ENCODE results near the gene TMEM39B.
"Not testable (repeated sequence)": the region's sequence is repeated elsewhere in the genome, so short reads cannot be mapped to it uniquely, and the experiment has no call there.

TMEM39B gene

DNA sequence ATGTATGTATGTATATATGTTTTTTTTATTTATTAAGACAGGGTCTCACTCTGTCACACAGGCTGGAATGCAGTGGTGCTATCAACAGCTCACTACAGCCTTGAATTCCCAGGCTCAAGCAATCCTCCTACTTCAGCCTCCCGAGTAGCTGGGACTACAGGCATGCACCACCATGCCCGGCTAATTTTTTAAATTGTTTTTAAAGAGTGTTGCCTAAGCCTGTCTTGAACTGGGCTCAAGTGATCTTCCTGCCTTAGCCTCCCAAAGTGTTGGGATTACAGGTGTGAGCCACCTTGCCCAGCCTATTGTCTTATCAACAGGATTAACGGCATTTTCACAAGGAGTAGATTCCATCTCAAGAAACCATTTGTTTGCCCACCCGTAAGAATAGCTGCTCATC is 40.7 kb downstream of the TMEM39B start:
- DNase-seq, result not testable (repeated sequence)

DNA sequence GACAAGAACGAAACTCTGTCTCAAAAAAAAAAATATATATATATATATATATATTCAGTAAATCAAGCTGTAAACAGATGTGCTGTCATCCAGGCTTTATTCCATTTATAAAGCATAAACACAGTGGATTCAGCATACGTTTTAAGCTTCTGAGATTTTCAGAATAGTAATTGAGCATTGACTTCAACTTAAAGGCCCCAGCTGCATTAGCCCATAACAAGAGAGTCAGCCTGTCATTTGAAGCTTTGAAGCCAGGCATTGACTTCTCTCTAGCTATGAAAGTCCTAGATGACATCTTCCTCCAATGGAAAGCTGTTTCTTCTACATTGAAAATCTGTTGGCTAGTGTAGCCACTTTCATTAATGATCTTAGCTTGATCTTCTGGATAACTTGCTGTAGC is 41.7 kb downstream of the TMEM39B start:
- DNase-seq, result no peak

DNA sequence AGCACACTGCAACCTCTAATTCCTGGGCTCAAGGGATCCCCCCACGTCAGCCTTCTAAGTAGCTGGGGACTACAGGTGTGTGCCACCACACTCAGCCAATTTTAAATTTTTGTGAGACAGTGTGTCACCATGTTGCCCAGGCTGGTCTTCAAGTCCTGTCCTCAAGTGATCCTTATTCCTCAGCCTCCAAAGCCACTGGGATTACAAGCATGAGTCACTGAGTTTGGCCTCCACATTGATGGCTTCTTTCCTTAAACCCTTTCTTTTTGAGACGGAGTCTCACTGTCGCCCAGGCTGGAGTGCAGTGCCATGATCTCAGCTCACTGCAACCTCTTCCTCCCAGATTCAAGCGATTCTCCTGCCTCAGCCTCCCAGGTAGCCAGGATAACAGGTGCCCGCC is 42.8 kb downstream of the TMEM39B start:
- no peak for DNase-seq

DNA sequence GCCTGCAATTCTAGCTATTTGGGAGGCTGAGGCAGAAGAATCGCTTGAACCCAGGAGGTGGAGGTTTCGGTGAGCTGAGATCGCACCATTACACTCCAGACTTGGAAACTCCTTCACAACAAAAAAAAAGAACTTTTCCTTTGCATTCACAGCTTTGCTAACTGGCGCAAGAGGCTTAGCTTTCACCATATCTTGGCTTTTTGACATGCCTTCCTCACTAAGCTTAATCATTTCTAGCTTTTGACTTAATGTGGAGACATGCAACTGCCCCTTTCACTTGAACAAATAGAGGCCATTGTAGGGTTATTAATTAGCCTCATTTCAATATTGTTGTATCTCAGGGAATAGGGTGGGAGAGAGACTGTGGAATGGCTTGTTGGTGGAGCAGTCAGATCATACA is 43.8 kb downstream of the TMEM39B start:
- no peak for DNase-seq

DNA sequence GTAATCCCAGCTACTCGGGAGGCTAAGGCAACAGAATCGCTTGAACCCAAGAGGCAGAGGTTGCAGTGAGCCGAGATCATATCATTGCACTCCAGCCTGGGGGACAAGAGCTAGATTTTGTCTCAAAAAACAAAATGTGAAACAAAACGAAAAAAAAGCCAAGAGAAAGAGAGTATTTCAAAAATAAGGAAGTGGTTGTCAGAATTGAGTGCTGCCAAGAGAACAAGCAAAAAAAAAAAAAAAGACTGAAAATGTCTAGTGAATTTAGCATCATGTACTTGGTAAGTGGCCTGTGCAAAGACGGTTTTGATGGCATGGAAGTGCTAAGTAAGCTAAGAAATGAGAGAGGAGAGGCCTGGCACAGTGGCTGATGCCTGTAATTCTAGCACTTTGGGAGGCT is 49.4 kb downstream of the TMEM39B start:
- DNase-seq, result no peak

DNA sequence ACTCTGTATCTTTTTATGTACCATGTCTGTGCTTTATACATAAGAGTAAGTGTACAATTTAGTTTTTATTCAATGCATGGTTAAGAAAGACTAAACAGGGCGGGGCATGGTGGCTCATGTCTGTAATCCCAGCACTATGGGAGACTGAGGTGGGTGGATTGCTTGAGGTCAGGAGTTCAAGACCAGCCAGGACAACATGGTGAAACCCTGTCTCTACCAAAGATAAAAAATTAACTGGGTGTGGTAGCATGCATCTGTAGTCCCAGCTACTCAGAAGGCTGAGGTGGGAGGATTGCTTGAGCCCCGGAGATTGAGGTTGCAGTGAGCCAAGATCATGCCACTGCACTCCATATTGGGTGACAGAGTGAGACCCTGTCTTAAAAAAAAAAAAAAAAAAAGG is 50.6 kb downstream of the TMEM39B start:
- DNase-seq, result not testable (repeated sequence)

DNA sequence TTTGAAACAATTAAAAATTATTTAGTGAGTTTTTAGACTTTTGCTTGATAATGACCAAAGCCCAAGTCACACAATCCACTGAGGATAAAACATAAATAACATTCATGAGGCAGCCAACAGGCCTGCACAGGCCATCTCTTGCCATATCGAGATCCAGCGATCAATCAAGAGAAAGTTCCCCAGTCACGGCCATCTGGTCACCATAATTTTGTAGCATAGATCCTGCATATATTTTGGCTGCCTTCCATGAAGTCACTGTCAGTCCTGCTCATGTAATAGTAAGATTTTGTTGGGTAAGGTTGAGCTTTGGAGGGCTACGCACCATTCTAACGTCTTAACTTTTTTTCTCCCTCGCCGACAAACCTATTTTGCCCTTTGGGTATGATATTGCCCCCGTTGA is 52.6 kb downstream of the TMEM39B start:
- no peak for DNase-seq

DNA sequence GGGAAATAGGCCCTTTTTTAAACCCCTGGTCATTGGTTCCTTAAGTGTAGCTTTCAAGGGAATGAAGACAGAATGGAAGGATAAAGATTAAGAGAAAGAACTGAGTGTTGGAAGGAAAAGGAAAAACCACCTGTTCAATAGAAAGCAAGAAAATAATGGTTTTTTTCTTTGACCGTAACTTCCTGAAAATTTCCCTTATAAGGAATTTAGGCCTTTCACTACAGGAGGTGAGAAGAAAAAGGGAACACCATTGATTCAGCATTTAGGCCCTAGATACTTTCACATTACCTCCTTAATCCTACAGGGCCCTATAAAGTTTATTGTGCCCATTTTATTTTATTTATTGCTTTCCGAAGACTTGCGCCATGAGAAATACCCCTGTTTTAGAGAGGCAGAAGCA is 54.0 kb downstream of the TMEM39B start:
- DNase-seq, result no peak

DNA sequence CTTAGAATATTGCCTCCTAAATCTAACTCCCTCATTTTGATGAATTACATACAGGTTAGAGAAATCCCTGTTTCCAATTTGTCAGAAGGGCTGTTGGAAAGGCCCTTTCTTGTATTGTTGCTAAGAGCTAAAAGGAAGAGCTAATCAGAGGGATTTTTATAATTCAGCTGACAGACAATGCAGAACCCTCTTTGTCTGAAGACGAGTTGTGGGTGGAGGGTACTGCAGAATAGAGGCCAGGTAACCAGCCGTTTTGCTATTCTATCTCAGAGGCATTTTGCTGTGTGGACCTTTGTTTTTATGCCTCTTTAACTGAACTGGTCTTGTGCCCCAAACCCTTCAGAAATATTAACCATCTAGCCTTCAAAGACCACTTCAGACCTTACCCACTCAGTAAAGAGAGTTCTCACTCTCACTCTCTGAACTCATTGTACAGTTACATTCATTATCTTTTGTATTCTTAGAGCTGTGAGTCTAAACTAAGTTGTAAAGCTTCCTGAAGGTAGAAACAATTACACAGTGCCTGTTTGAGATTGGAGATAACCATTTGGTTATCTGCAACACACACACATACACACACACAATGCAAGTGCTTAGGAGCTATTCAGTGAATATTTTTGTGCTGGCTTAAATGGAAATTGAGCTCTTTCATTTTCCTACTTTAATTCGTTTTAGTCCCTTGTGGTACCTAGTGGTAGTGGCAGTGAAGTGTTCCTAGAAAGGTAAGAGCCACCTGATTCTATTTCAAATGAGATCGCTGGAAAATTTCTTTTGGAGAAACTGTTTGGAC is 54.9 kb downstream of the TMEM39B start:
- no peak for DNase-seq

DNA sequence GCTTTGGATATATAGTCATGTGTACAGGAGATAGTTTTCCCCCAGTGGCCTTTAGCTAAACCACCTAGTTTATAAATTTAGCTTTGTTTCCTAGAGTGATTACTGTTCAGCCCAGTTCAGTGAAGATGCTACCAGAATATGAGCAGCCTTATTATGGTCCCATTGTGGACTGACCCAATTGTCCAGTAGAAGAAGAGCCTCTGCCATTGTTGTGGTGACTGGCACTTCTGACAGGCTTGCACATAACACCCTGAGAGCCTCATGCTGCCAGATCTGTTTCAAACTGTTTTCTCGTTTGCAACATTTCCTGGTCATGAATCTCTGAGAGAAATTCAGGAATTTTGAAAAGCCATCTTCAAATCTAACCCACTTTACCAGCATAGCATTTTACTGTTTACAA is 55.7 kb downstream of the TMEM39B start:
- DNase-seq, result no peak

DNA sequence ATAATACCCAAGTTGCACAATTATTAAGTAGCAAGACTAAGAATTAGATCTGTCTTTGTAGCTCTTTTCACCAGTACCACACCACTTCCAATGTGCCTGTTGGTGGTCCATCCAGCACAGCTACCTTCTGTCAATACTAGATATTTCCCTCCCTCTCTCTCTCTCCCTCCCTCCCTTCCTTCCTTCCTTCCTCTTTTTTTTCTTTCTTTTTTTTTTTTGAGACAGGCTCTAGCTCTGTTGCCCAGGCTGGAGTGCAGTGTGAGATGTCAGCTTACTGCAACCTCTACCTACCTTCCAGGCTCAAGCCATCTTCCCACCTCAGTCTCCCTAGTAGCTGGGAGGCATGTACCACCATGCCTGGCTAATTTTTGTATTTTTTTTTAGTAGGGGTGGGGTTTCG is 56.2 kb downstream of the TMEM39B start:
- no peak for DNase-seq

DNA sequence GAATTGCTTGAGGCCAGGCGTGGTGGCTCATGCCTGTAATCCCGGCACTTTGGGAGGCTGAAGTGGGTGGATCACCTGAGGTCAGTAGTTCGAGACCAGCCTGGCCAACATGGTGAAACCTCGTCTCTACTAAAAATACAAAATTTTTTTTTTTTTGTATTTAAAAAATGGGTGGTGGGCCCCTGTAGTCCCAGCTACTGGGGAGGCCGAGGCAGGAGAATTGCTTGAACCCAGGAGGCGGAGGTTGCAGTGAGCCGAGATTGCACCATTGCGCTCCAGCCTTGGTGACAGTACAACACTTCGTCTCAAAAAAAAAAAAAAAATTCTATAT is 61.2 kb downstream of the TMEM39B start:
- not testable (repeated sequence) for DNase-seq

DNA sequence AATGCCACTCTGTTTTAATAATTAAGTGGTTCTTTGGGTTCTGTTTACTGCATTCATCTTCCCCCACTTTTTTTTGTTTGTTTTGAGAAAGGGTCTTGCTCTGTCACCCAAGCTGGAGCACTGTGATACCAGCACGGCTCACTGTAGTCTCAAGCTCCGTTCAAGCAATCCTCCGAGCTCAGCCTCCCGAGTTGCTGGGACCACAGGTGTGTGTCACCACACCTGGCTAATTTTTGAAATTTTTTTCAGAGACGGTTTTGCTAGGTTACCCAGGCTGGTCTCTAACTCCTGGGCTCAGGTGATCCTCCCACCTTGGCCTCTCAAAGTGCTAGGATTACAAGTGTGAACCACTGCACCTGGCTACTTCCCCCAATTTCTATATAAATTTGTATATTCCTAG is 64.4 kb downstream of the TMEM39B start:
- DNase-seq, result no peak

DNA sequence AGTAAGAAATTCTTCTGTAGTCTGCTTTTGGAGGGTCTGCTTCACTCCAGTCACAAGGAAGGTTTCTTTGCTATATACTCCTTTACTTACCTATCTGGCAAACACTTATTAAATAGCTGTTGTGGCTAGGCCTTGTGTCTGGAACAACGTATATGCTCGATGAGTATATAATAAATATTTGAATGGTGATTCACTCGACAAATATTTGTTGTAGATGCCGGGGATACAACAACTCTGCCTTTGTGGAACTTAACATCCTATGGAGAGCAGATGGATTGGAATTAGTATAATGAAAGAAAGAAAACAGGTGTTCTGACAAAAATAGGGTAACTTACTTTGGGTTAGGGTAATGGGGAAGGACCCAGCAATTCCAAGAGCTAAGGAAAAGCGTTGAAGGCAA is 66.2 kb downstream of the TMEM39B start:
- DNase-seq, result no peak

DNA sequence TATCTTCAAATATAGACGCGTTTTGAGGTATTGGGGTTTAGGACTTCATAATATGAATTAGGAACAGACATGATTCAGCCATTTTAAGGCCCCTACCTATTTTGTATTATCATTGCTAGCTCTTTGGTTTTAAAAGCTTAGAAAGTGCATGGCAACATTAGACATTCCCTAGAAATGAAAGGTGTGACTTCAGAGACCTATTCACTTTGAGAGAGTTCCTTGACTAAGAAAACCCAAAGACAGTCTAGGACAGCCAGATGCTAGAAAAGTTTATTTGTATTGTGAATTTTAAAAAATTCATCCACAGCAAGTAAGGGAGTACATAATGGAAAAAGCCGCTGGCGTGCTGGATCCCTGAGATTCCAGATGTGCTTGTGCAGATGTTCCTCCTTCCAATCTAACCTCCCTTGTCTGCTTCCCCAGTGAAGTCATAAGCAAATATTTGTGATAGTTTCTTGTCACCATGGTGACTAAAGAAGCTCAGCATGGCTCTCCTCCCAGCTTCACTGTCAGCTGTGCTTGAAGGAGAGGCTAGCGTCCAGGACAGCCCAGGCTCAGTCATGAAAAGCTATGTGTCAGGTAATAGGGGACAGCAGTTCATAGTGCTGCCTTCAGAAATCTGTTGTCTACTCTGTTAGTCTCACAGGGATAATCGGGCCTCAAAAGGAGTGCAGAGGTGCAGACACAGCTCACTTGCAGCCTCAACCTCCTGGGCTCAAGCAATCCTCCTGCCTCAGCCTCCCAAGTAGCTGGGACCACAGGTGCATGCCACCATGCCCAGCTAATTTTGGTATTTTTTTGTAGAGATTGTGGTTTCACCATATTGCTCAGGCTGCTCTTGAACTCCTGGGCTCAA is 69.9 kb downstream of the TMEM39B start:
- no peak for DNase-seq

DNA sequence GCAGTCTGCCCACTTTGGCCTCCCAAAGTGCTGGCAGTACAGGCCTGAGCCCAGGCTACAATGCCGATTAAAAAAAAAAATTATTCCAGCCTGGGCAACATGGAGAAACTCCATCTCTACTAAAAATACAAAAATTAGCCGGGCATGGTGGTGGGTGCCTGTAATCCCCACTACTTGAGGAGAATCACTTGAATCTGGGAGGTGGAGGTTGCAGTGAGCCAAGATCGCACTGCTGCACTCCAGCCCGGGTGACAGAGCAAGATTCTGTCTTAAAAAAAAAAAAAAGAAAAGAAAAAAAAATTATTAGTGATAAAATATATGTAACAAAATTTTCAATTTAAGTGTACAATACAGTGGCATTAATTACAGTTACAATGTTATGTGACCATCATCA is 70.6 kb downstream of the TMEM39B start:
- not testable (repeated sequence) for DNase-seq

DNA sequence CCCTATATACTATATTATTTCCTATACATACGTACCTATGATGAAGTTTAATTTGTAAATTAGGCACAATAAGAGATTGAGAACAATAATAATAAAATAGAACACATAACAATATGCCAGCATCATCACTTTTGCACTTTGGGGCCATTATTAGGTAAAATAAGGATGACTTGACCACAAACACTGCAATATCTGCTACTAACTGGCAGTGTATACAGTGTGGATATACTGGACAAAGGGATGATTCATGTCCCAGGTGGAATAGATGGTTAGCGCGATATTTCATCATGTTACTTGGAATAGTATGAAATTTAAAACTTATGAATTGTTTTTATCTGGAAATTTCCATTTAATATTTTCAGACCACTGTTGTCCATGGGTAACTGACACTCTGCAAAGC is 71.3 kb downstream of the TMEM39B start:
- DNase-seq, result no peak

DNA sequence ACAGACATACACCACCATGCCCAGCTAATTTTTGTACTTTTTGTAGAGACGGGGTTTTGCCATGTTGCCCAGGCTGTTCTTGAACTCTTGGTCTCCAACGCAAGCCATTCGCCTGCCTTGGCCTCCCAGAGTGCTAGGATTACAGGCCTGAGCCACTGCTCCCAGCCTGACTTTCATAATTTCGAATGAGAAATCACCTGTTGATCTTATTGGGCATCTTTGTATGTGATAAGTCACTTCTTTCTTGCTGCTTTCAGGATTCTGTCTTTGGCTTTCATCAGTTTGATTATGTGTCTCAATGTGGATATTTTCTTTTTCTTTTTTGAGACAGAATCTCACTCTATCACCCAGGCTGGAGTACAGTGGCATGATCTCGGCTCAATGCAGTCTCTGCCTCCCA is 75.1 kb downstream of the TMEM39B start:
- DNase-seq, result not testable (repeated sequence)

DNA sequence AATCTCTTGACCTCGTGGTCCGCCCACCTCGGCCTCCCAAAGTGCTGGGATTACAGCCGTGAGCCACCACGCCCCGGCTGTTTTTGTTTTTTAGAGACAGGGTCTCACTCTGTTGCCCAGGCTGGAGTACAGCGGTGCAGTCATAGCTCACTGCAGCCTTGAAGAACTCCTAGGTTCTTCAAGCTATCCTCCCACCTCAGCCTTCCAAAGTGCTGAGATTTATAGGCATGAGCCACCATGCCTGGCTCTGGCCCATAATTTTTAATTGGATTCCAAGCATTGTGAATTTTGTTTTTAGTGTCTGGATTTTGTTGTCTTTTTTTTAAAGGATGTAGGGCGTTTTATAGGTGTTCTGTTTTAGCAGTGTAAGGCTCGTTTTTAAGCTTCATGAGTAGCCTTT is 78.1 kb downstream of the TMEM39B start:
- no peak for DNase-seq

DNA sequence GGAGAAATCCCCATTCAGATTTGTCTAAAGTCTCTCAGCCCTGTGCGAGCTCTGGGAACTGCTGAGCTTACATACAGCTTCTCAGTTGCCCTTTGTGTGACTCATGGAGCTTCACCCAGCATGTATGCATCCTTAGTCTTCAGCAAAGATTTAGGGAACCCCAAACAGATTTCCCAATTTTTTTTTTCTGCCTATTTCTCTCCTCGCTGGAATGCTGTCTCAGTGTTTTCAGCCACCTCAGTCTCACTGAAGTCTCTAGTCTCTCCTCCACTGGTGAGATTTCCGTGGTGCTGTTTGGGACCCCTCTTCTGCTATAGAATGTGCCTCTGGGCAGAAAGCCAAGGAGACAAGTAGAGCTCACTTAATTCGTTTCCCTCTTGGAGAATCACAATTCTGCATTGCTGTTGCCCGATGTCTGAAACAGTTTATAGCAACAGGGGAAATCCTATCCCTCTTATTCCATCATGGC is 78.6 kb downstream of the TMEM39B start:
- DNase-seq, result peak; percentile 15

Measured in retina (tissue), 1 donor.